Measurements from ENCODE around the gene NACA2.
"Not testable (repeated sequence)": the region's sequence is repeated elsewhere in the genome, so short reads cannot be mapped to it uniquely, and the experiment has no call there.

The NACA2 gene

DNA sequence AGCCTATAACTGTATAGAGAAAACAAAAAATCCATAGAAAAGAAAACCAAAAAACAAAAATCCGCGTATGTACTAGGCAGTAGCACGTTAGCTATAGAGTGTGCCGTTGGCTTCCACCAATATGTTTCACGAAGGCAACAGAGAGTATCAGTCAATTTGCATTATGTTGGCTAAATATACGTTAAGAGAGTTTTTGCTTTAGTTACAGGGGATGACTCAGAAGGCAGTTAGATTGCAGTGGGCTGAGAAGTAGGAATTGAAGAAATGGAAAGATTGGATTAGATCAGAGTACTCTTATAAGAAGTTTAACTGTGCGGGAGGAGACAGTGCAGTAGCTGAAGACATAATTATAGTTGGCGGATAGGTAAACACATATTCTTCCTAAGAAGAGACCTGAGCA, 911 bp upstream of the NACA2 start:
- TF ChIP-seq, protein P1, sequence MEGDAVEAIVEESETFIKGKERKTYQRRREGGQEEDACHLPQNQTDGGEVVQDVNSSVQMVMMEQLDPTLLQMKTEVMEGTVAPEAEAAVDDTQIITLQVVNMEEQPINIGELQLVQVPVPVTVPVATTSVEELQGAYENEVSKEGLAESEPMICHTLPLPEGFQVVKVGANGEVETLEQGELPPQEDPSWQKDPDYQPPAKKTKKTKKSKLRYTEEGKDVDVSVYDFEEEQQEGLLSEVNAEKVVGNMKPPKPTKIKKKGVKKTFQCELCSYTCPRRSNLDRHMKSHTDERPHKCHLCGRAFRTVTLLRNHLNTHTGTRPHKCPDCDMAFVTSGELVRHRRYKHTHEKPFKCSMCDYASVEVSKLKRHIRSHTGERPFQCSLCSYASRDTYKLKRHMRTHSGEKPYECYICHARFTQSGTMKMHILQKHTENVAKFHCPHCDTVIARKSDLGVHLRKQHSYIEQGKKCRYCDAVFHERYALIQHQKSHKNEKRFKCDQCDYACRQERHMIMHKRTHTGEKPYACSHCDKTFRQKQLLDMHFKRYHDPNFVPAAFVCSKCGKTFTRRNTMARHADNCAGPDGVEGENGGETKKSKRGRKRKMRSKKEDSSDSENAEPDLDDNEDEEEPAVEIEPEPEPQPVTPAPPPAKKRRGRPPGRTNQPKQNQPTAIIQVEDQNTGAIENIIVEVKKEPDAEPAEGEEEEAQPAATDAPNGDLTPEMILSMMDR (conservative IDR thresholded peaks at IDR 0.05), result no peak
- H3K27ac ChIP-seq, result no peak overlapping the region

DNA sequence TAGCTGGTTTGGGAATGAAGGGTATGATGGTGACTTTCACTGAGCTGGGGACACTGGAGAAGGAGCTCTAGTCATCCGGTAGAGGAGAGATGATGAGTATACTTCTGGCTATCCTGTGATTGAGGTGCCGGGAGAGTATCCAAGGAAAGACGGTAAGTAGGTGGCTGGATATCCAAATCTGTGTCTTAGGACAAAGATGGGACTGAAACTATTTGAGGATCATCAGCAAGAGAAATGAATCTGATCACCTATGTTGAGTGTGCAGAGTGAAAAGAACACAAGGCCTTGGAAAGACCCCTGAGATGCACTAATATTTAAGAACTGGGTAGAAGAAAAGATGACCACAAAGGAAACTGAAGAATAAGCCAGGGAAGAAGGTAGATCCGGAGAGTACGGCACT, 1.0 kb downstream of the NACA2 start:
- H3K27ac ChIP-seq, result no peak overlapping the region
- TF ChIP-seq, protein P1 (conservative IDR thresholded peaks at IDR 0.05), result no peak

DNA sequence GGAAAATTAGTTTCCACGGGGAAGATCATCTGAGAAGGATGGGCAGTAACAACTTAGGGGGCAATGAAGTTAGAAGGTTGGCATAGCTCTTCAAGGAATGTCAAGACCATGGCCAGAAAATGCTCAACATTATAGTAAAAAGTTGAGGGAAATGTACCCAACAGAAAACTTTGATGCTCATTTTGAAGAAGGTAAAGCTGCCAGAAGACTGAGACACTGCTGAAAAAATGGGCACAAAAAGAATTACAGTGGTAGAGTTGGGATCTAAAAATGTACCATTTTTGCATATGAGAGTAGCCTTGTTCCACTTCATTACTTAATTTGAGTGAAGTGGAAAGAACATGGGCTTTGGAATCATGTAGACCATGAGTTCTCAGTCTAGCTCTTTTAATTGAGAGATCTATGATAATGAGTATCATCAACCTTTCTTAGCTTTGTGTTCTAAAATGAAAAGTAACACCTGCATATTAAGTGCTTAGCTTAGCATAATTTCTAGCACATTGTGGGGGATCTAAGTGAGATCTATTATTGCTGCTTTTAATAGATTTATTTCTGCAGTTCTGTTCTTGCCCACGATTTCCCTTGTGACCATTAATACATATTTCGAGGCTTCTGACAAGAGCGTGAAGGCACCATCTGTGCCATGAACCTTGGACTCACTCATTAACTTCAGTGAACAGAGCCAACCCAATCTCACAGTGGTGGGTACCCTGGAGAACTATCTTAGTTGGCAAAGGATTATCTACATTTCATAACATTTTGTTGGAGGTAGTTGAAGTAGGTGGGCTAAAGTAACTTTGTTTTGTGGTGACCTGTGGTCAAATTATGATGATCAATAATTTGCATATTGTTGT, 3.0 kb downstream of the NACA2 start:
- H3K27ac ChIP-seq, result no peak overlapping the region
- TF ChIP-seq, protein P1 (conservative IDR thresholded peaks at IDR 0.05), result no peak

DNA sequence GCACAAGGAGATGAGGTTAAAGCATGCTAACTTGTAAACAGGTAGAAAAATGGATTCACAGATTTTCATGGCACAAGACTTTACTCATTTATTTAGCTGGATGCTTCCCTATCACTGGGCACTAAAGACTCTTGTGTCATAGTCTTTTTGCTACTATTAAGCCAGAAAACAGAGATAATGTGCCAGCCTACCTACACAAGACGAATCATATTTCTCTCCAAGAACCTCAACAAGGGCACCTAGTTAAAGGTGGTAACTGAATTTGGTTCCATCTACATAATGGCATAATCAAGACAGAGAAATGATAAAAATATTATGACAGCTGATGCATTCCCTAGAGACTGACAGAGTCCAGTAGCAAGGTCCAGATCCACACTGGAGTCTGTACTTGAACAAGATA, 3.8 kb downstream of the NACA2 start:
- no peak overlapping the region for H3K27ac ChIP-seq
- TF ChIP-seq, protein P1 (conservative IDR thresholded peaks at IDR 0.05), result no peak

DNA sequence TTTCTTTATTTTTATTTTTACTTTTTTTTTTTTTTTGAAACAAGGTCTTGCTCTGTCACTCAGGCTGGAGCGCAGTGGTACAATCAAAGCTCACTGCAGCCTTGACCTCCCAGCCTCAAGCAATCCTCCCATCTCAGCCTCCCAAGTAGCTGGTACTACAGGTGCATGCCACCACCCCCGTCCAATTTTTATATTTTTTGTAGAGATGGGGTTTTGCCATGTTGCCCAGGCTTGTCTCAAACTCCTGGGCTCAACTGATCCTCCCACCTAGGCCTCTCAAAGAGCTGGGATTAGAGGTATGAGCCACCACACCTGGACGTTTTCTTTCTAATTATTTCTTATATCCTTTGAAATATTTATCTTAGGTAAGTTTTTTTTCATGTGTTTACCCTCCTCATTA, 4.4 kb downstream of the NACA2 start:
- H3K27ac ChIP-seq, result not testable (repeated sequence)

DNA sequence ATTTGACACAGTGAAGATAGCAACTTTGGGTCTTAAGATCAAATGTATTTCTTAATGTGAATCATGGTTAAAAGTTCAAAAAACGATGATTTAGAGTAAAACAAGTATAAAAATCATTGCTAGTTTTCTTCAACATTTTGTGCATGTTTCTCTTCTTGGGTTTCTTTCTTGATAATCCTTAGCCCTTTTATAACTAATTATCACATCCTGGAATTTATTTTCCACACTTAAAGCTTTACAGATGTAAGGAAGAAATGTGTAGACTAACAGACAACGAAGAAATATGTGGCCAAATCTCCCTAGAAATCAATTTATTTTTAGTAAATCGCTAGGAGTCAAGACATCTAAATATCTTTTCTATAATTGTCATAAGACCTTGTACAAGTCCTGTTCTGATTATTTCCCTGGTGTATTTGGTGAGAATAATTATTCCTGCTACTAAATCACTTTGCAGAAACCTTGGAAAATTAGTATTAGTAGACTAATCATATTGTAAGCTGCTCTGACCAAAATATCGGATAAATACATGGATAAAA, 4.9 kb downstream of the NACA2 start:
- H3K27ac ChIP-seq, result no peak overlapping the region
- TF ChIP-seq, protein P1 (conservative IDR thresholded peaks at IDR 0.05), result no peak

DNA sequence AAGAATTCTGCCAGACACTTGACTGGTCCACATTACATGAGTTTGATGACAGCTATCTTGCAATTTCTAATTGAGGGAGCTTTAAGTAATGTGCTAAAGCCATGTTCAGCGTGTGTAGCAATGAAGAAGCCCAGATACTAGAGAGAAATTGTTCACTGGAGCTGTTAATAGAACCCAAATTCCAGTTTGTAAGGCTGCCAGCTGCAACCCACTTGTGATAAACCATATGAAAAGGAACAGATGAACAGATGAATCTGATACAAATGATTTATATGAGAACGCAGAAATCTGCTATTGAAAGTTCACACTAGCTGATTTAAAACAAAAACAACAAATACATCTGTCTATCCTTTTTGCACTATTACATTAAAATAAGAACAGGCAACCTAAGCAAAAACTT, 6.2 kb downstream of the NACA2 start:
- no peak overlapping the region for H3K27ac ChIP-seq
- TF ChIP-seq, protein P1 (conservative IDR thresholded peaks at IDR 0.05), result no peak

DNA sequence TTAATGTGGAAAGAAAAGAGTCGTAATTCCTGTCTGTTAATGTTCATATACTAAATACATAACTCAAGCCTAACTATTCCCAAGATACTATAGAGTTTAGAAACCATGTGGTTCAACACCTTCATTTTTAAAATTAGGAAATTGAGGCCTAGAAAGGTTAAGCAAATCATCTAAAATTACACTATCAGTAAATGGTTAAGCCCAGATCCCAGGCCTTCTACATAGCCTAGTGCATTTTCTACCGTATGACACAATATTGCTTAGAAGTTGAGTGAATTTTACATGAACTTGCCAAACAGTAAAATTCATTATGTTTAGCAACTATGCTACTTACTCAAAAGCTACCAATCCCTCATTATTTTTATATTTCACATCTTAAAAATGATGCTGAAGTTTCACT, 6.8 kb downstream of the NACA2 start:
- no peak overlapping the region for H3K27ac ChIP-seq
- TF ChIP-seq, protein P1 (conservative IDR thresholded peaks at IDR 0.05), result no peak
